H9 (cell line): ENCODE measurements around the gene ANK2. TPM values are rescaled to one million over a fixed set of nuclear protein-coding genes. Genes with fewer than 3 reads are reported as not detected.
A peak's percentile ranks its signal among the peaks of the same experiment; 100 is the strongest.

Experiments
- DNase-seq: peaks from one replicate; pipeline ENCODE4 v3.0.0-alpha.2; 2017
- H2AFZ ChIP-seq: one replicate; pipeline ENCODE4 v1.6.1; 2013; ENCODE audit warnings: mild to moderate bottlenecking, low read length, control low read depth, moderate library complexity
- H2AK5ac ChIP-seq: 2 replicates; pipeline ENCODE4 v1.6.1; 2013; ENCODE audit warnings: low read length, control low read depth, mixed read lengths; ENCODE audit not compliant: insufficient read length
- H2BK120ac ChIP-seq: one replicate; pipeline ENCODE4 v1.6.1; 2013; ENCODE audit warnings: low read depth, mild to moderate bottlenecking, low read length, control low read depth, inconsistent platforms; ENCODE audit not compliant: poor library complexity, severe bottlenecking
- H2BK12ac ChIP-seq: 2 replicates; pipeline ENCODE4 v1.6.1; 2013; ENCODE audit warnings: low read length, control low read depth, mixed read lengths, low read depth; ENCODE audit not compliant: insufficient read length
- H2BK15ac ChIP-seq: 2 replicates; pipeline ENCODE4 v1.6.1; 2013; ENCODE audit warnings: low read depth, low read length, control low read depth
- H2BK20ac ChIP-seq: one replicate; pipeline ENCODE4 v1.6.1; 2013; ENCODE audit warnings: low read depth, mild to moderate bottlenecking, low read length, control low read depth, inconsistent platforms; ENCODE audit not compliant: poor library complexity, severe bottlenecking
- H2BK5ac ChIP-seq: 2 replicates; pipeline ENCODE4 v1.6.1; 2013; ENCODE audit warnings: low read length, control low read depth, mixed read lengths; ENCODE audit not compliant: insufficient read length
- H3K14ac ChIP-seq: 2 replicates; pipeline ENCODE4 v1.6.1; 2013; ENCODE audit warnings: low read length, control low read depth; ENCODE audit not compliant: insufficient read depth
- H3K18ac ChIP-seq: 2 replicates; pipeline ENCODE4 v1.6.1; 2013; ENCODE audit warnings: low read depth, mild to moderate bottlenecking, mixed read lengths, low read length, control low read depth; ENCODE audit not compliant: insufficient read length
- H3K23ac ChIP-seq: 2 replicates; pipeline ENCODE4 v1.6.1; 2013; ENCODE audit warnings: low read length, control low read depth, mixed read lengths, low read depth; ENCODE audit not compliant: insufficient read length
- H3K23me2 ChIP-seq: 2 replicates; pipeline ENCODE4 v1.6.1; 2013; ENCODE audit warnings: low read depth, mild to moderate bottlenecking, mixed read lengths, low read length, control low read depth; ENCODE audit not compliant: insufficient read length, poor library complexity, severe bottlenecking
- H3K27ac ChIP-seq: 2 replicates; pipeline ENCODE4 v1.5.1; 2013; ENCODE audit warnings: low read length, control low read depth, mixed read lengths, low read depth; ENCODE audit not compliant: insufficient read length
- H3K27me3 ChIP-seq: 2 replicates; pipeline ENCODE4 v1.6.1; 2013; ENCODE audit warnings: low read length, control low read depth, inconsistent platforms; ENCODE audit not compliant: insufficient read depth
- H3K4ac ChIP-seq: 2 replicates; pipeline ENCODE4 v1.6.1; 2013; ENCODE audit warnings: low read depth, mild to moderate bottlenecking, control low read depth, inconsistent platforms, low read length, moderate library complexity
- H3K4me1 ChIP-seq: 2 replicates; pipeline ENCODE4 v1.6.1; 2013; ENCODE audit warnings: low read length, control low read depth, inconsistent platforms; ENCODE audit not compliant: insufficient read depth
- H3K4me2 ChIP-seq: 2 replicates; pipeline ENCODE4 v1.6.1; 2013; ENCODE audit warnings: low read length, control low read depth, mixed read lengths; ENCODE audit not compliant: insufficient read length, insufficient read depth
- H3K56ac ChIP-seq: 2 replicates; pipeline ENCODE4 v1.6.1; 2013; ENCODE audit warnings: low read depth, mild to moderate bottlenecking, mixed read lengths, low read length, control low read depth; ENCODE audit not compliant: insufficient read length
- H3K79me1 ChIP-seq: 2 replicates; pipeline ENCODE4 v1.6.1; 2013; ENCODE audit warnings: low read depth, mild to moderate bottlenecking, moderate library complexity, low read length, control low read depth, inconsistent platforms; ENCODE audit not compliant: insufficient read depth, poor library complexity, severe bottlenecking
- H3K79me2 ChIP-seq: 2 replicates; pipeline ENCODE4 v1.6.1; 2013; ENCODE audit warnings: low read length, control low read depth, inconsistent platforms; ENCODE audit not compliant: insufficient read depth
- H3K9ac ChIP-seq: 2 replicates; pipeline ENCODE4 v1.6.1; 2013; ENCODE audit warnings: low read length, control low read depth, mixed read lengths; ENCODE audit not compliant: insufficient read length; ENCODE audit errors: extremely low read depth
- H3K9me3 ChIP-seq: one replicate; pipeline ENCODE4 v1.6.1; 2013; ENCODE audit warnings: low read depth, low read length, inconsistent platforms; ENCODE audit not compliant: control insufficient read depth
- H3T11ph ChIP-seq: one replicate; pipeline ENCODE4 v1.6.1; 2013; ENCODE audit warnings: mild to moderate bottlenecking, low read length, control low read depth, inconsistent platforms
- H4K20me1 ChIP-seq: one replicate; pipeline ENCODE4 v1.6.1; 2013; ENCODE audit not compliant: control insufficient read depth, insufficient read length, insufficient read depth
- H4K5ac ChIP-seq: 2 replicates; pipeline ENCODE4 v1.6.1; 2013; ENCODE audit warnings: low read depth, mild to moderate bottlenecking, mixed read lengths, low read length, control low read depth; ENCODE audit not compliant: insufficient read length
- H4K8ac ChIP-seq: replicated peaks from 2 replicates; pipeline ENCODE4 v1.6.1; 2013; ENCODE audit warnings: low read length, control low read depth, mixed read lengths, low read depth; ENCODE audit not compliant: insufficient read length
- H4K91ac ChIP-seq: 2 replicates; pipeline ENCODE4 v1.6.1; 2013; ENCODE audit warnings: low read depth, mild to moderate bottlenecking, moderate library complexity, mixed read lengths, low read length, control low read depth; ENCODE audit not compliant: insufficient read length
- H3K27ac Mint-ChIP-seq, 3 experiments: 2 replicates in 2 of 3; 3 replicates in 1 of 3; pipeline ENCODE4 v1.8.0; 2020 to 2021; ENCODE audit warnings: mixed read lengths in 3 of 3, mild to moderate bottlenecking in 1 of 3, moderate library complexity in 1 of 3
- H3K27me3 Mint-ChIP-seq: 2 replicates; pipeline ENCODE4 v1.8.0; 2021; ENCODE audit warnings: low read depth, mild to moderate bottlenecking, moderate library complexity, mixed read lengths
- H3K36me3 Mint-ChIP-seq, 3 experiments: 2 replicates in 2 of 3; 3 replicates in 1 of 3; pipeline ENCODE4 v1.8.0; 2020 to 2021; ENCODE audit warnings: low read depth in 3 of 3, mixed read lengths in 3 of 3; ENCODE audit not compliant: insufficient read depth in 1 of 3
- H3K4me1 Mint-ChIP-seq, 2 experiments: 2 replicates each; pipeline ENCODE4 v1.8.0; 2020; ENCODE audit warnings: mixed read lengths in 2 of 2
- H3K4me3 Mint-ChIP-seq, 2 experiments: 2 replicates in 1 of 2; 3 replicates in 1 of 2; pipeline ENCODE4 v1.8.0; 2020 to 2021; ENCODE audit warnings: mild to moderate bottlenecking in 2 of 2, mixed read lengths in 2 of 2, moderate library complexity in 1 of 2
- H3K9me3 Mint-ChIP-seq, 2 experiments: 2 replicates in 1 of 2; 3 replicates in 1 of 2; pipeline ENCODE4 v1.8.0; 2020; ENCODE audit warnings: mild to moderate bottlenecking in 2 of 2, mixed read lengths in 2 of 2, moderate library complexity in 1 of 2
- total RNA-seq: library from RNA; stranded (reverse); gene quantifications from 2 replicates; pipeline ENCODE4 v1.2.1, GENCODE V29; 2021
- TF ChIP-seq, protein P1 (sequence below): fragments of 200-600 bp; sonication (generic); conservative IDR thresholded peaks from 3 replicates; pipeline ENCODE4 v1.8.0; 2021; ENCODE audit warnings: antibody characterized with exemption, mild to moderate bottlenecking

The ANK2 gene
- total RNA-seq, 1 experiment from 2014 or later = 36.8 TPM

DNA sequence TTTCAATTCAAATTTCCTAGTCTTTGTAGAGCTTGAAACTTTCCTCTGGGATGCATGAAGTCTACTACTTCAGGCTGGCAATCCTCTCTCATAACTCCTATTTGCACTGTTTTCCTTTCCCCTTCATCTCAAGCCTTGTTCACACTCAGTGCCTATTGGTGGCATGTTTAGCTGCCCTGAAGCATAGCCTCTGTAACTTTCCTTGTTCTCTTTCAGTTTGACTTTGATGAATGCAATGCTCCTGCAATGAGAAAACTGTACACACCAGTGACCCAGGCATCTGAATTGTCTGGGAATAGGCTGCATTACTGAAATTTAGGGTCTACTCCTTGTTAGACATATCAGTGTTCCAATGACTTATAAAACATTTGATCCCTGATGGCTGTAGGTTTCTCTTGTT, 81.7 kb downstream of the ANK2 start:
- H2BK5ac ChIP-seq = no peak overlapping the region
- no peaks in the 10 kb centered on the region for H4K20me1 ChIP-seq
- H3T11ph ChIP-seq = no peak overlapping the region
- no peaks in the 10 kb centered on the region for H3K79me1 ChIP-seq
- no peak overlapping the region for H2BK20ac ChIP-seq
- H4K5ac ChIP-seq = no peak overlapping the region
- H3K9me3 ChIP-seq = no peaks in the 10 kb centered on the region
- H3K4ac ChIP-seq = no peak overlapping the region
- no peak overlapping the region for H3K23ac ChIP-seq
- no peak overlapping the region for H3K4me2 ChIP-seq
- no peak overlapping the region for H2BK15ac ChIP-seq
- Mint-ChIP-seq H3K9me3 (no peaks in the 10 kb centered on the region), H3K27ac (peak overlapping the region in 2 of 3 experiments; percentile 7 to 19; a peak in 2 of 7 replicates), H3K36me3 (no peaks in the 10 kb centered on the region; a peak in 1 of 7 replicates), H3K27me3 (no peaks in the 10 kb centered on the region), H3K4me1 (peaks cover 10 to 11% of the 10 kb centered on the region in 2 experiments), H3K4me3 (no peak overlapping the region)
- H2AFZ ChIP-seq = no peak overlapping the region
- H3K9ac ChIP-seq = no peak overlapping the region
- no peak overlapping the region for H4K91ac ChIP-seq
- no peak overlapping the region for H3K27ac ChIP-seq
- H3K23me2 ChIP-seq = no peaks in the 10 kb centered on the region
- no peak overlapping the region for H4K8ac ChIP-seq
- H3K14ac ChIP-seq = no peak overlapping the region
- H2BK120ac ChIP-seq = no peak overlapping the region
- no peak overlapping the region for H2AK5ac ChIP-seq
- H3K18ac ChIP-seq = no peak overlapping the region
- TF ChIP-seq, protein P1, sequence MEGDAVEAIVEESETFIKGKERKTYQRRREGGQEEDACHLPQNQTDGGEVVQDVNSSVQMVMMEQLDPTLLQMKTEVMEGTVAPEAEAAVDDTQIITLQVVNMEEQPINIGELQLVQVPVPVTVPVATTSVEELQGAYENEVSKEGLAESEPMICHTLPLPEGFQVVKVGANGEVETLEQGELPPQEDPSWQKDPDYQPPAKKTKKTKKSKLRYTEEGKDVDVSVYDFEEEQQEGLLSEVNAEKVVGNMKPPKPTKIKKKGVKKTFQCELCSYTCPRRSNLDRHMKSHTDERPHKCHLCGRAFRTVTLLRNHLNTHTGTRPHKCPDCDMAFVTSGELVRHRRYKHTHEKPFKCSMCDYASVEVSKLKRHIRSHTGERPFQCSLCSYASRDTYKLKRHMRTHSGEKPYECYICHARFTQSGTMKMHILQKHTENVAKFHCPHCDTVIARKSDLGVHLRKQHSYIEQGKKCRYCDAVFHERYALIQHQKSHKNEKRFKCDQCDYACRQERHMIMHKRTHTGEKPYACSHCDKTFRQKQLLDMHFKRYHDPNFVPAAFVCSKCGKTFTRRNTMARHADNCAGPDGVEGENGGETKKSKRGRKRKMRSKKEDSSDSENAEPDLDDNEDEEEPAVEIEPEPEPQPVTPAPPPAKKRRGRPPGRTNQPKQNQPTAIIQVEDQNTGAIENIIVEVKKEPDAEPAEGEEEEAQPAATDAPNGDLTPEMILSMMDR = no peak
- no peak overlapping the region for H2BK12ac ChIP-seq
- H3K4me1 ChIP-seq = no peaks in the 10 kb centered on the region
- H3K56ac ChIP-seq = no peak overlapping the region
- no peaks in the 10 kb centered on the region for H3K27me3 ChIP-seq
- DNase-seq = no peak
- H3K79me2 ChIP-seq = no peaks in the 10 kb centered on the region
